Astrocyte (in vitro differentiated cells and primary cell): Measurements from ENCODE around the gene HERPUD1. TPM values are rescaled to one million over a fixed set of nuclear protein-coding genes. Genes with fewer than 3 reads are reported as not detected.

ENCODE experiments used
- DNase-seq: peaks from one replicate; pipeline ENCODE4 v3.0.0-alpha.2; 2010; ENCODE audit warnings: low read depth
- FAIRE-seq: peaks from 2 replicates; lab custom pipeline; 2011; peaks lifted over from hg19 to GRCh38; lab: Jason Lieb, UNC
- H2AFZ ChIP-seq: 2 replicates; pipeline ENCODE4 v1.6.0; 2012; ENCODE audit warnings: low read depth, low read length, inconsistent platforms
- H3K27ac ChIP-seq: 2 replicates; pipeline ENCODE4 v1.5.1; 2011; ENCODE audit warnings: low read depth, low read length, inconsistent platforms
- H3K27me3 ChIP-seq: 2 replicates; pipeline ENCODE4 v1.6.0; 2011; ENCODE audit warnings: low read length, inconsistent platforms; ENCODE audit not compliant: insufficient read depth
- H3K36me3 ChIP-seq: 2 replicates; pipeline ENCODE4 v1.5.1; 2011; ENCODE audit warnings: low read length, inconsistent platforms; ENCODE audit not compliant: insufficient read depth
- H3K4me1 ChIP-seq: 2 replicates; pipeline ENCODE4 v1.5.1; 2011; ENCODE audit warnings: low read length, inconsistent platforms; ENCODE audit not compliant: insufficient read depth
- H3K4me2 ChIP-seq: 2 replicates; pipeline ENCODE4 v1.6.0; 2012; ENCODE audit warnings: low read length, inconsistent platforms
- H3K4me3 ChIP-seq: 2 replicates; pipeline ENCODE4 v1.5.1; 2011; ENCODE audit warnings: low read depth, mild to moderate bottlenecking, low read length, inconsistent platforms; ENCODE audit not compliant: insufficient read depth
- H3K79me2 ChIP-seq: 2 replicates; pipeline ENCODE4 v1.6.0; 2012; ENCODE audit warnings: mild to moderate bottlenecking, low read length, inconsistent platforms; ENCODE audit not compliant: insufficient read depth
- H3K9ac ChIP-seq: 2 replicates; pipeline ENCODE4 v1.6.0; 2012; ENCODE audit warnings: mild to moderate bottlenecking, low read length, inconsistent platforms
- H3K9me3 ChIP-seq: 2 replicates; pipeline ENCODE4 v1.5.1; 2012; ENCODE audit warnings: low read depth, mild to moderate bottlenecking, low read length, inconsistent platforms; ENCODE audit not compliant: insufficient read depth
- H4K20me1 ChIP-seq: 2 replicates; pipeline ENCODE4 v1.6.0; 2012; ENCODE audit warnings: low read length, inconsistent platforms; ENCODE audit not compliant: insufficient read depth
- H3K27ac Mint-ChIP-seq: one replicate; pipeline ENCODE4 v1.8.0; 2021; ENCODE audit warnings: mild to moderate bottlenecking, mixed read lengths; ENCODE audit not compliant: unreplicated experiment
- H3K27me3 Mint-ChIP-seq: one replicate; pipeline ENCODE4 v1.8.0; 2021; ENCODE audit warnings: low read depth, mixed read lengths; ENCODE audit not compliant: unreplicated experiment
- H3K36me3 Mint-ChIP-seq: one replicate; pipeline ENCODE4 v1.8.0; 2021; ENCODE audit warnings: low read depth, mixed read lengths; ENCODE audit not compliant: unreplicated experiment
- H3K4me1 Mint-ChIP-seq: one replicate; pipeline ENCODE4 v1.8.0; 2021; ENCODE audit warnings: low read depth, mixed read lengths; ENCODE audit not compliant: unreplicated experiment
- H3K4me3 Mint-ChIP-seq: one replicate; pipeline ENCODE4 v1.8.0; 2021; ENCODE audit warnings: mild to moderate bottlenecking, moderate library complexity, mixed read lengths; ENCODE audit not compliant: unreplicated experiment
- H3K9me3 Mint-ChIP-seq: one replicate; pipeline ENCODE4 v1.8.0; 2021; ENCODE audit warnings: mild to moderate bottlenecking, mixed read lengths; ENCODE audit not compliant: unreplicated experiment
- EZH2 ChIP-seq: IDR thresholded peaks from 2 replicates; pipeline ENCODE4 v1.6.1; 2012; ENCODE audit warnings: mild to moderate bottlenecking, low read length, inconsistent platforms; ENCODE audit not compliant: insufficient read depth
- total RNA-seq: library from RNA; stranded (reverse); gene quantifications from 2 replicates; pipeline ENCODE4 v1.2.1, GENCODE V29; 2021
- TF ChIP-seq, protein P1 (sequence below): IDR thresholded peaks from 2 replicates; pipeline ENCODE4 v1.5.1; 2011; ENCODE audit warnings: low read depth, mild to moderate bottlenecking, inconsistent platforms, low read length, moderate library complexity; ENCODE audit not compliant: insufficient read depth

HERPUD1 gene
- total RNA-seq, 1 donor from 2014 or later = 234 TPM

GRCh38 chr16:56950455-56950854 is 18.5 kb downstream of the HERPUD1 start:
- Mint-ChIP-seq H3K27me3 (no peaks in the 10 kb centered on the region), H3K27ac (no peak overlapping the region), H3K4me3 (no peak overlapping the region), H3K9me3 (no peaks in the 10 kb centered on the region), H3K4me1 (peaks cover 4% of the 10 kb centered on the region), H3K36me3 (peaks cover 5% of the 10 kb centered on the region)
- peaks cover 25% of the 10 kb centered on the region for H4K20me1 ChIP-seq
- no peak for FAIRE-seq
- H3K36me3 ChIP-seq = peaks cover 7% of the 10 kb centered on the region
- H3K9me3 ChIP-seq = no peaks in the 10 kb centered on the region
- H3K4me2 ChIP-seq = no peak overlapping the region
- H3K4me3 ChIP-seq = no peak overlapping the region
- H2AFZ ChIP-seq = no peak overlapping the region
- no peaks in the 10 kb centered on the region for H3K27me3 ChIP-seq
- DNase-seq = no peak
- TF ChIP-seq EZH2 = no peak
- TF ChIP-seq, protein P1, sequence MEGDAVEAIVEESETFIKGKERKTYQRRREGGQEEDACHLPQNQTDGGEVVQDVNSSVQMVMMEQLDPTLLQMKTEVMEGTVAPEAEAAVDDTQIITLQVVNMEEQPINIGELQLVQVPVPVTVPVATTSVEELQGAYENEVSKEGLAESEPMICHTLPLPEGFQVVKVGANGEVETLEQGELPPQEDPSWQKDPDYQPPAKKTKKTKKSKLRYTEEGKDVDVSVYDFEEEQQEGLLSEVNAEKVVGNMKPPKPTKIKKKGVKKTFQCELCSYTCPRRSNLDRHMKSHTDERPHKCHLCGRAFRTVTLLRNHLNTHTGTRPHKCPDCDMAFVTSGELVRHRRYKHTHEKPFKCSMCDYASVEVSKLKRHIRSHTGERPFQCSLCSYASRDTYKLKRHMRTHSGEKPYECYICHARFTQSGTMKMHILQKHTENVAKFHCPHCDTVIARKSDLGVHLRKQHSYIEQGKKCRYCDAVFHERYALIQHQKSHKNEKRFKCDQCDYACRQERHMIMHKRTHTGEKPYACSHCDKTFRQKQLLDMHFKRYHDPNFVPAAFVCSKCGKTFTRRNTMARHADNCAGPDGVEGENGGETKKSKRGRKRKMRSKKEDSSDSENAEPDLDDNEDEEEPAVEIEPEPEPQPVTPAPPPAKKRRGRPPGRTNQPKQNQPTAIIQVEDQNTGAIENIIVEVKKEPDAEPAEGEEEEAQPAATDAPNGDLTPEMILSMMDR = no peak
- no peak overlapping the region for H3K27ac ChIP-seq
- H3K79me2 ChIP-seq = no peaks in the 10 kb centered on the region
- H3K4me1 ChIP-seq = peaks cover 1% of the 10 kb centered on the region
- H3K9ac ChIP-seq = no peak overlapping the region

- Histone ChIP-seq H4K20me1 (peaks cover 24% of the 10 kb centered on the region), H3K4me3 (no peak overlapping the region), H3K9me3 (no peaks in the 10 kb centered on the region), H2AFZ (no peak overlapping the region), H3K79me2 (no peaks in the 10 kb centered on the region), H3K9ac (no peak overlapping the region), H3K4me1 (no peaks in the 10 kb centered on the region), H3K4me2 (no peak overlapping the region), H3K36me3 (peaks cover 3% of the 10 kb centered on the region), H3K27ac (no peak overlapping the region), H3K27me3 (no peaks in the 10 kb centered on the region)
- Mint-ChIP-seq H3K27ac (no peak overlapping the region), H3K27me3 (no peaks in the 10 kb centered on the region), H3K4me3 (peak overlapping the region; percentile 45), H3K36me3 (peaks cover 5% of the 10 kb centered on the region), H3K4me1 (peaks cover 4% of the 10 kb centered on the region), H3K9me3 (no peaks in the 10 kb centered on the region)
- TF ChIP-seq, protein P1 = peak; percentile 41
- TF ChIP-seq EZH2 = no peak
- no peak for DNase-seq
- no peak for FAIRE-seq
Measured at GRCh38 chr16:56950881-56951771, 19.2 kb downstream of the HERPUD1 start.

GRCh38 chr16:56953006-56953405 is 21.1 kb downstream of the HERPUD1 start:
- Histone ChIP-seq H3K4me2 (no peak overlapping the region), H3K4me1 (no peaks in the 10 kb centered on the region), H4K20me1 (peaks cover 12% of the 10 kb centered on the region), H3K4me3 (no peak overlapping the region), H3K9me3 (no peaks in the 10 kb centered on the region), H3K27me3 (no peaks in the 10 kb centered on the region), H2AFZ (no peak overlapping the region), H3K79me2 (no peaks in the 10 kb centered on the region), H3K27ac (no peak overlapping the region), H3K9ac (no peak overlapping the region), H3K36me3 (no peaks in the 10 kb centered on the region)
- H3K27me3 Mint-ChIP-seq = no peaks in the 10 kb centered on the region
- no peaks in the 10 kb centered on the region for H3K36me3 Mint-ChIP-seq
- TF ChIP-seq EZH2 = no peak
- TF ChIP-seq, protein P1 = no peak
- H3K4me3 Mint-ChIP-seq = no peak overlapping the region
- FAIRE-seq (no peak), DNase-seq (no peak)
- H3K4me1 Mint-ChIP-seq = no peaks in the 10 kb centered on the region
- no peaks in the 10 kb centered on the region for H3K9me3 Mint-ChIP-seq
- no peak overlapping the region for H3K27ac Mint-ChIP-seq
